Smooth muscle cell of the brain vasculature (primary cell): Measurements from ENCODE around the gene IGFBP6.

Experiments used
- DNase-seq: peaks from one replicate; pipeline ENCODE4 v3.0.0-alpha.2; 2012; ENCODE audit warnings: low read depth, low spot score

Gene IGFBP6

GRCh38 chr12:53115891-53116648 is 18.6 kb downstream of the IGFBP6 start:
- DNase-seq = no peak

DNA sequence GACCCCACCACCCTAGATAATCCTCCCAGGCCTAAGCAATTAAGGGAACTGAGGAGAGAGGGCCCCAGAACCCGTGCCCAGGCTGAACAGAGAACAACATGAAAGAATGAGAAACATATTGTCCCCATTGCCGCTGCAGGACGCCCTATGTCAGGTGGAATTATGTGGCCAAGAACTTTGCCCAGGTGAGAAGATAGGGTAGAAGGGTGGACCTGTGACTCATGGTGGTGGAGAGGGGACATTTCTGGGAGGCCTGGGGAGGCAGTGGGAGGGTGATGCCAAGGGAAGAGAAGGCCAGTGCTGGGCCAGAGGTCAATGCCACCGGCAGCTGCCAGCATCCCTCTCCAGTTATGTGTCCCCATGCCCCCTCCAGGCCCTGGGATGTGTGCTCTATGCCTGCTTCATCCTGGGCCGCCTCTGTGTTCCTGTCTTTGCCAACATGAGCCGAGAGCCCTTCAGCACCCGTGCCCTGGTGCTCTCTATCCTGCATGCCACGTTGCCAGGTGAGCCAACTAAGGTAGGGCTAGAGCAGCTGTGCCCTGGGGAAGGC is 21.4 kb downstream of the IGFBP6 start:
- no peak for DNase-seq

- no peak for DNase-seq
These were observed 23.4 kb downstream of the IGFBP6 start for GRCh38 chr12:53120685-53121525.

DNA sequence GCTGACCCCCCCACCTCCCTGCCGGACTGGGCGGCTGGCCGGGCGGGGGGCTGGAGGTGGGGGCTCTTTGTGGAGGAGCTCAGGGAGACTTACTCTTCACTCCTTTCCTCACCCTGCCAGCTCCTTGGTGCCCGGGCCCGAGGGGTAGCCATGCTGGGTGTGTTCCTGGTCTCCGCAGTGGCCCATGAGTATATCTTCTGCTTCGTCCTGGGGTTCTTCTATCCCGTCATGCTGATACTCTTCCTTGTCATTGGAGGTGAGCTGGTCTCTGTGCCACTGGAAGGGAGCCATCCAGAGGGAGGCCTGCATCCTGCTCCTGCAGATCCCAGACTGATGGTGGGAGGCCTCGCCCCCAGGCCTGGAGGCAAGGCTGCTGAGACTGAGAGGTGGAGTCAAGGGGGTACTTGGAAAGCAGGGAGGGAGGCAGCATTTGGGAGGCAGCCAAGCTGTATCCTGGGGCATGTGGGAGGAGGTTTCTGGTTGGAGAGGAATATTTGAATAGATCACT is 25.5 kb downstream of the IGFBP6 start:
- DNase-seq = no peak

GRCh38 chr12:53123578-53124351 is 26.3 kb downstream of the IGFBP6 start:
- no peak for DNase-seq

DNA sequence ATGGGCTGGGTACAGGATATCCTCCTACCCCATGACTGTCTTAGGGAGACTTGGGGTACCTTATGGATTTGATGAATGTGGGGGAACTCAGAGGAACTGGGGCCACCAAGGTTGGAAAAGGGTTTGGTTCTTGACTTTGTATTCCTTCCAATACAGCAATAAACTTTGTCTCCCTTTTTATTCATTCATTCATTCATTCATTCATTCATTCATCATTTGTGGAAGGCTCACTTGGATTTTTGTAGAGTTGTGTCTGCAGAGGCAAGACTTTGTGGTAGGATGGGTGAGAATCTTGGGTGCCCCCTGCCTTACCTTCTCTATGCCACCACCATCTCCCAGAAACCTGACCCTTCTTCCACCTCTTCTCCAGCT is 26.9 kb downstream of the IGFBP6 start:
- DNase-seq = no peak

- DNase-seq = no peak
These were observed 29.7 kb downstream of the IGFBP6 start for GRCh38 chr12:53127169-53127568.

DNA sequence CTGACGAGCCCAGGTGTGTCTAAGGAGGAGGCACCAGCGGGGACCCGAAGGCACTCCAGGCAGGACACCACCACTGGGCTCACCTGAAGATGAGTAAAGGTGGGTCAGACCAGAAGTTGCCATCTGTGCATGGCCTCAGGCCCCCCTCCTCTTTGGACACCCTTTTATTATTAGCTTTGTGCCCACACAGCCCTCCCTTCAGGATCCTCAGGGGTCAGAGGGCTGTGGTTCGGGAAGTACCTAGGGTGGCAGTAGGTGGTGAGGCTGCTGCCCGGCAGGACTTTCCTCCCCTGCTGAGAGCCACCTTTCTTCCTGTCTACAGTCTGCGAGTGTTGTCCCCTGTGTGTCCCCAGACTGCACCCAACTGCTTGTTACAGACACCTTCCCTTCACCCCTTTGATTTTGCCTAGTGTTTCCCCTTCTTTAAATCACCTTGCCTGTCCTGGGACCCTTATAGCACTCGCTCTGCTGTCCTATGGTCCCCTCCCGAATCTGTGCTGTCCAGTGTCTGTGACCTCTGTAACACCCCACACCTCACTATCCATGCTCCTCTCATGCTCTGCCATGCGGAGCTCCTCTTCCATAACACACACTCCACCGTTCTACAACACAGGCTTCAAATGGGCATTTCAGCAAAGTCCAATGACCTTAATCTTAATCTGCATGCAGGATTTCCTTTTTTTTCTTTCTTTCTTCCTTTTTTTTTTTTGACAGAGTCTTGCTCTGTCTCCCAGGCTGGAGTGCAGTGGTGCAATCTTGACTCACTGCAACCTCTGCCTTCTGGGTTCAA is 31.5 kb downstream of the IGFBP6 start:
- no peak for DNase-seq

- no peak for DNase-seq
These were observed 34.4 kb downstream of the IGFBP6 start for GRCh38 chr12:53131844-53132243.

- no peak for DNase-seq
These were observed 36.3 kb downstream of the IGFBP6 start for GRCh38 chr12:53133722-53134121.

DNA sequence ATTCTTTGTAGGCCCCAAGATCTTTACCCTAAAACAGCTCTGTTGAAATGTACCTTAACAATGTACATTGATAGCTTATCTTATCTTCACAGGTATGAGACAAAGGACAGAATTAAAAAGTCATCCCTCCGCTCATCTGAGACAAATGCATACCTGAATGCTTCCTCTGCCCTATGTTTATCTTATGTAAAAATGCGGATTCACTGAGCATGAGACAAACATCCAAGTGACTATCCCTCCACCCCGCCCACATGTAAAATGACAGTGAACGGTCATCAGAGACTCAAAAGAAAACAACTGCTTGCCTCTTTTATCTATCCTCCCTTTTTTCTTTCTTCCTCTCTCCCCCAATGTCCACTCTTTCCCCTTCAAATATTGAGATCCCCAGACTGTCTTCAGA is 45.9 kb downstream of the IGFBP6 start:
- DNase-seq = no peak

GRCh38 chr12:53145383-53146260 is 48.2 kb downstream of the IGFBP6 start:
- DNase-seq = no peak

- no peak for DNase-seq
These were observed 49.7 kb downstream of the IGFBP6 start for GRCh38 chr12:53147181-53147580.

DNA sequence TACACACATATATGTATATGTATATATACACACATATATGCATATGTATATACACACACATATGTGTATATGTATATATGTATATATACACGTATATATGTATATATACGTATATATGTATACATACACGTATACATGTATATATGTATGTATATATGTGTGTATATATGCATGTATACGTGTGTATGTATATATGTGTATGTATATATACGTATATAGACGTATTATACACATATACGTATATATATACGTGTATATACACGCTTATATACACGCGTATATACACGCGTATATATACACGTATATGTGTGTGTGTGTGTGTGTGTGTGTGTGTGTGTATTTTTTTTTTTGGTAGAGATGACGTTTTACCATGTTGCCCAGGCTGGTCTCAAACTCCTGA is 50.2 kb downstream of the IGFBP6 start:
- no peak for DNase-seq

- DNase-seq = no peak
These were observed 53.6 kb downstream of the IGFBP6 start for GRCh38 chr12:53151039-53151438.
